Stimulated activated CD8-positive, alpha-beta memory T cell treated with anti-CD3 and anti-CD28 coated beads, Interleukin-2, amount 100 ng/mL, for 1 hour (primary cell): ENCODE data around the gene PMAIP1.

Source experiments
- DNase-seq, 2 donors: peaks; one replicate each; pipeline ENCODE4 v3.0.0-alpha.2; 2020; ENCODE audit warnings: low read depth in 2 of 2

The PMAIP1 gene

GRCh38 chr18:59952283-59953007 is 52.6 kb downstream of the PMAIP1 start:
- no peak for DNase-seq
